Placental pericyte (primary cell): ENCODE measurements around the gene OR5AN1. TPM values are rescaled to one million over a fixed set of nuclear protein-coding genes. Genes with fewer than 3 reads are reported as not detected.

Experiments
- total RNA-seq: library from RNA; depleted of rRNA; stranded (reverse); fragments of >200 nt; gene quantifications from 2 replicates; pipeline ENCODE4 v1.2.3, GENCODE V29; 2012

The OR5AN1 gene
- total RNA-seq, result not detected in 2 replicates

GRCh38 chr11:59358595-59358994 is at the start of gene OR5AN1:
OR5AN1 (plus strand) TSS chr11:59358895; CDS start chr11:59364459, 5,564 bp downstream.

Other genes with a start within 250 kb of the OR5AN1 start
- gene FAM111A, start 216.0 kb upstream of the OR5AN1 start, total RNA-seq, result 30.6 and 81.3 TPM in 2 replicates
- 3.7 and 5.3 TPM in 2 replicates for gene DTX4, start 186.8 kb upstream of the OR5AN1 start, total RNA-seq
- gene MPEG1, start 146.0 kb upstream of the OR5AN1 start, total RNA-seq, result under 0.01 and 0.14 TPM in 2 replicates
- not detected in 2 replicates for gene OR5A2, start 67.5 kb downstream of the OR5AN1 start, total RNA-seq
- gene OR5A1, start 77.6 kb downstream of the OR5AN1 start, total RNA-seq, result not detected in 2 replicates
- not detected in 2 replicates for gene OR4D6, start 98.1 kb downstream of the OR5AN1 start, total RNA-seq
- gene OR4D10, start 114.4 kb downstream of the OR5AN1 start, total RNA-seq, result not detected in 2 replicates
- not detected in 2 replicates for gene OR4D11, start 144.7 kb downstream of the OR5AN1 start, total RNA-seq
- not detected in 2 replicates for gene OR4D9, start 152.6 kb downstream of the OR5AN1 start, total RNA-seq